ENCODE measurements around the gene AKT1. TPM values are rescaled to one million over a fixed set of nuclear protein-coding genes. Genes with fewer than 3 reads are reported as not detected.

Gene AKT1
- total and polyA plus RNA-seq, 12 donors, result 95.7 to 152 (median 137) TPM

GRCh38 chr14:104830781-104831180, 35.2 kb upstream of the AKT1 start:
- ATAC-seq, result no peak
- intact Hi-C loops (cut with DNase I), result no loop called here
- H3K4me1 ChIP-seq, result peaks cover 0 to 20% (median 17%) of the 10 kb centered on the region in 9 donors
- H3K9me3 ChIP-seq, result no peaks in the 10 kb centered on the region
- H3K27ac ChIP-seq, result no peak overlapping the region
- no peak for TF ChIP-seq CTCF (IDR thresholded peaks at IDR 0.05)
- no peak for DNase-seq
- no peaks in the 10 kb centered on the region for H3K36me3 ChIP-seq
- peaks cover 0 to 16% (median 0%) of the 10 kb centered on the region in 7 donors for H3K27me3 ChIP-seq
- H3K4me3 ChIP-seq, result no peak overlapping the region
- 57% methylated on average over 9 of the region's 9 CpGs for WGBS, 2 donors

- intact Hi-C loops (cut with DNase I), result loop anchor here in 1 of 10 donors (1.0 kb wide), 1 partner anchor 56 kb away; no protein-coding TSS in a partner anchor
- Histone ChIP-seq H3K4me1 (peaks cover 0 to 25% (median 22%) of the 10 kb centered on the region in 9 donors), H3K9me3 (no peaks in the 10 kb centered on the region), H3K27ac (peak overlapping the region in 3 of 10 donors; percentile 22 to 52 (median 23)), H3K4me3 (peak overlapping the region; percentile 41 to 82 (median 65)), H3K36me3 (no peaks in the 10 kb centered on the region), H3K27me3 (peaks cover 0 to 27% (median 0%) of the 10 kb centered on the region in 7 donors)
- 8 to 10% methylated on average over 39 of the region's 39 CpGs for WGBS, 2 donors
- peak in 1 of 2 donors; percentile 24 for DNase-seq
- TF ChIP-seq CTCF (IDR thresholded peaks at IDR 0.05), result peak; percentile 9 to 53 (median 32)
- ATAC-seq, result peak; percentile 3 to 50 (median 39)
These were observed 31.9 kb upstream of the AKT1 start for GRCh38 chr14:104827177-104828055.

GRCh38 chr14:104826861-104827176, 31.3 kb upstream of the AKT1 start:
- Histone ChIP-seq H3K27me3 (peaks cover 0 to 27% (median 0%) of the 10 kb centered on the region in 7 donors), H3K9me3 (no peaks in the 10 kb centered on the region), H3K36me3 (no peaks in the 10 kb centered on the region), H3K27ac (peak overlapping the region in 3 of 10 donors; percentile 22 to 52 (median 23)), H3K4me3 (peak overlapping the region; percentile 41 to 82 (median 65)), H3K4me1 (peaks cover 0 to 25% (median 22%) of the 10 kb centered on the region in 9 donors)
- peak in 1 of 8 donors; percentile 10 for ATAC-seq
- intact Hi-C loops (cut with DNase I), result loop anchor here in 4 of 10 donors (1.0 kb wide), 2 partner anchors 56 to 59 kb away; no protein-coding TSS in a partner anchor
- DNase-seq, result no peak
- TF ChIP-seq CTCF (IDR thresholded peaks at IDR 0.05), result no peak
- WGBS, 2 donors, result 0 to 1% methylated on average over 27 of the region's 27 CpGs

- H3K36me3 ChIP-seq, result no peaks in the 10 kb centered on the region
- peak; percentile 90 to 95 (median 92) for ATAC-seq
- peak overlapping the region; percentile 41 to 82 (median 65) for H3K4me3 ChIP-seq
- peak; percentile 90 to 95 for DNase-seq
- H3K27me3 ChIP-seq, result peaks cover 0 to 27% (median 0%) of the 10 kb centered on the region in 7 donors
- intact Hi-C loops (cut with DNase I), result loop anchor here in 4 of 10 donors (1.0 kb wide), 1 partner anchor 58 kb away; no protein-coding TSS in a partner anchor
- no peaks in the 10 kb centered on the region for H3K9me3 ChIP-seq
- WGBS, 2 donors, result 1% methylated on average over 38 to 53 of the region's 54 CpGs
- H3K27ac ChIP-seq, result peak overlapping the region in 7 of 10 donors; percentile 22 to 60 (median 41)
- H3K4me1 ChIP-seq, result peaks cover 0 to 25% (median 22%) of the 10 kb centered on the region in 9 donors
- peak; percentile 71 to 97 (median 89) for TF ChIP-seq CTCF (IDR thresholded peaks at IDR 0.05)
These were observed 30.8 kb upstream of the AKT1 start for GRCh38 chr14:104826189-104826860.

Data from heart right ventricle (tissue), 16 donors.